Lower lobe of right lung (tissue), 2 donors: Measurements from ENCODE around the gene ZFAND3. TPM values are rescaled to one million over a fixed set of nuclear protein-coding genes. Genes with fewer than 3 reads are reported as not detected.
"Not testable (repeated sequence)": the region's sequence is repeated elsewhere in the genome, so short reads cannot be mapped to it uniquely, and the experiment has no call there.

Experiments
- ATAC-seq, 2 donors: fragments of 200-7000 bp; cut with Tn5 transposase; one replicate each; pipeline ENCODE4 v1.9.1; 2020 to 2022; ENCODE audit warnings: mild to moderate bottlenecking in 2 of 2, moderate library complexity in 2 of 2
- DNase-seq: peaks from one replicate; pipeline ENCODE4 v3.0.0-alpha.2; 2020
- H3K27ac ChIP-seq: fragments of 200-600 bp; one replicate; pipeline ENCODE4 v1.8.0; 2022
- H3K27me3 ChIP-seq: fragments of 200-600 bp; one replicate; pipeline ENCODE4 v1.8.0; 2022; ENCODE audit warnings: low read depth
- H3K36me3 ChIP-seq: fragments of 200-600 bp; one replicate; pipeline ENCODE4 v1.8.0; 2022; ENCODE audit warnings: mild to moderate bottlenecking
- H3K4me1 ChIP-seq: fragments of 200-600 bp; one replicate; pipeline ENCODE4 v1.8.0; 2022
- H3K4me3 ChIP-seq: fragments of 200-600 bp; one replicate; pipeline ENCODE4 v1.8.0; 2022; ENCODE audit warnings: mild to moderate bottlenecking
- H3K9me3 ChIP-seq: fragments of 200-600 bp; one replicate; pipeline ENCODE4 v1.8.0; 2022
- intact Hi-C: fragments of 100-400 bp; cut with DNase I; formaldehyde crosslinking; loops from one replicate; pipeline ENCODE4 v1.11.0; 2022
- total RNA-seq: library from RNA; stranded (reverse); fragmentation: NEBNext Ultra II Directional; extraction: Animal tissue kit (Norgen Biotek cat#: 25700); gene quantifications from one replicate; pipeline ENCODE4 v1.2.1, GENCODE V29; 2021
- TF ChIP-seq, protein P1 (sequence below): fragments of 200-600 bp; IDR thresholded peaks from one replicate; pipeline ENCODE4 v1.8.0; 2022; ENCODE audit warnings: antibody characterized with exemption, mild to moderate bottlenecking
- donor health status: DM: no; HTN: yes; CAD: no; lungs with severe emphysema.

The ZFAND3 gene
- total RNA-seq, 1 donor from 2014 or later = 83.3 TPM

DNA sequence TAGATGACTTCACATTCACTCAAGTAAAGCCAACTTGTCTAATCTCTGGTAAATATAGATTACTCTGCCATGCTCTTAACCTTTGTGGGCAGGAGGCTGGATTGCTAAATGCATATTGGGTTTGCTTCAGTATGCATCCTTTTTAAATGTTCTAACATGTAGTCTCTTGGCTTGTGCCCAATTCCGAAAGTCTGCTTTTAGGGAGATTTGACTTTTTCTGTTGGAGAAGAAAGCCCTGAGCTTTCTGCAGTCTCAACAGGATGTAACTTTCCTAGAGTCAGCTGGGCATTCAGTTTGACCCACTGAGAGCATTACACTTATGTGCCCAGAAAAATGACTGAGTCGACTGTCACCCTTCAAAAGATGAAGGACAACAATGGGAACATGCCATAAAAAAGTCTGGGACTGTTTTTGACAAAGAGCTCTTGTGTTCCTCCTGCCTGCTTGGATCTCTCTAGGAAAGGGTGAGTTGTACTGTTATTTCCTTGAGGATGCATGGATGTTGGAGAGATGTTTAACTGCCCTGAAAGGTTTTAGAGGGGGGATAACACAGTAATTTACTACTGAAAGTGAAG is 299.4 kb downstream of the ZFAND3 start:
- no peak overlapping the region for H3K27ac ChIP-seq
- no peak overlapping the region for H3K4me3 ChIP-seq
- ATAC-seq = no peak
- H3K36me3 ChIP-seq = peaks cover 40% of the 10 kb centered on the region
- H3K27me3 ChIP-seq = no peaks in the 10 kb centered on the region
- no peaks in the 10 kb centered on the region for H3K9me3 ChIP-seq
- TF ChIP-seq, protein P1, sequence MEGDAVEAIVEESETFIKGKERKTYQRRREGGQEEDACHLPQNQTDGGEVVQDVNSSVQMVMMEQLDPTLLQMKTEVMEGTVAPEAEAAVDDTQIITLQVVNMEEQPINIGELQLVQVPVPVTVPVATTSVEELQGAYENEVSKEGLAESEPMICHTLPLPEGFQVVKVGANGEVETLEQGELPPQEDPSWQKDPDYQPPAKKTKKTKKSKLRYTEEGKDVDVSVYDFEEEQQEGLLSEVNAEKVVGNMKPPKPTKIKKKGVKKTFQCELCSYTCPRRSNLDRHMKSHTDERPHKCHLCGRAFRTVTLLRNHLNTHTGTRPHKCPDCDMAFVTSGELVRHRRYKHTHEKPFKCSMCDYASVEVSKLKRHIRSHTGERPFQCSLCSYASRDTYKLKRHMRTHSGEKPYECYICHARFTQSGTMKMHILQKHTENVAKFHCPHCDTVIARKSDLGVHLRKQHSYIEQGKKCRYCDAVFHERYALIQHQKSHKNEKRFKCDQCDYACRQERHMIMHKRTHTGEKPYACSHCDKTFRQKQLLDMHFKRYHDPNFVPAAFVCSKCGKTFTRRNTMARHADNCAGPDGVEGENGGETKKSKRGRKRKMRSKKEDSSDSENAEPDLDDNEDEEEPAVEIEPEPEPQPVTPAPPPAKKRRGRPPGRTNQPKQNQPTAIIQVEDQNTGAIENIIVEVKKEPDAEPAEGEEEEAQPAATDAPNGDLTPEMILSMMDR = no peak
- intact Hi-C loops = no loop called here
- no peak for DNase-seq
- H3K4me1 ChIP-seq = peaks cover 8% of the 10 kb centered on the region

DNA sequence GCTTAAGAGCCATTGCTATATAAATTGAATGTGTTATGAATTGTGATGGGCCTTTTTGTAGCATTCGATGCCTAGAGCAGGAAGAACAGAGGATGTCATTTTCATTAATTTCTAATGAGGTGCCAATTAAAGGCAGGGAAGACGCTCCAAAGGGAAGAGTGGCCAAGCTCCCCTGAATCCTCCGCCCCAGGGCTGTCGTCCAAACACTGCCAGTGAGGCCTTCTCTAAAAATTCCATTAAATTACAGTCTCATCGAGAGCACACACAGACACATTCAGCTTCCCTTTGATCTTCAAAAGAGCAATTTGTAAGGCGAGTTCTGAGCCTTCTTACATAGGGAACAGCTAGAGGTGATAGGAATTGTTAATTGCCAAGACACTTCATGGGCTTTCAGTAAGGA is 300.0 kb downstream of the ZFAND3 start:
- no peaks in the 10 kb centered on the region for H3K27me3 ChIP-seq
- no peak overlapping the region for H3K27ac ChIP-seq
- DNase-seq = no peak
- H3K36me3 ChIP-seq = peaks cover 40% of the 10 kb centered on the region
- TF ChIP-seq, protein P1 = no peak
- no peaks in the 10 kb centered on the region for H3K9me3 ChIP-seq
- H3K4me3 ChIP-seq = no peak overlapping the region
- ATAC-seq = no peak
- intact Hi-C loops = no loop called here
- H3K4me1 ChIP-seq = peaks cover 8% of the 10 kb centered on the region

DNA sequence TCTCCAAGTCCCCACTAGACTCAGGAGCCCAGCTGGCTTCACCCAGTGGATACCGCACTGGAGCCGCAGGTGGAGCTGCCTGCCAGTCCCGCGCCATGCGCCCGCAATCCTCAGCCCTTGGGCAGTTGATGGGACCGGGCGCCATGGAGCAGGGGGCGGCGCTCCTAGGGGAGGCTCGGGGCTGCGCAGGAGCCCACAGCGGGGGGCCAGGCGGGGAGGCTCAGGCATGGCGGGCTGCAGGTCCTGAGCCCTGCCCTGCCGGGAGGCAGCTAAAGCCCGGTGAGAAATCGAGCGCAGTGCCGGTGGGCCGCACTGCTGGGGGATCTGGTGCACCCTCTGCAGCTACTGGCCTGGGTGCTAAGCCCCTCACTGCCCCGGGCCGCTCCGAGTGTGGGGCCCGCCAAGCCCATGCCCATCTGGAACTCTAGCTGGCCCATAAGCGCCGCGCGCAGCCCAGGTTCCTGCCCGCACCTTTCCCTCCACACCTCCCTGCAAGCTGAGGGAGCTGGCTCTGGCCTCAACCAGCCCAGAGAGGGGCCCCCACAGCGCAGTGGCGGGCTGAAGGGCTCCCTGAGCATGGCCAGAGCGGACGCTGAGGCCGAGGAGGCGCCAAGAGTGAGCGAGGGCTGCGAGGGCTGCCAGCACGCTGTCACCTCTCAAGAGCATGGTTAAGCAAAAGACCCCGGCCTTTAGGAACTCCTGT is 304.8 kb downstream of the ZFAND3 start:
- H3K4me3 ChIP-seq, H3K4me1 ChIP-seq, intact Hi-C loops, H3K9me3 ChIP-seq, DNase-seq, ATAC-seq, H3K27me3 ChIP-seq, H3K27ac ChIP-seq, H3K36me3 ChIP-seq: not testable (repeated sequence)

DNA sequence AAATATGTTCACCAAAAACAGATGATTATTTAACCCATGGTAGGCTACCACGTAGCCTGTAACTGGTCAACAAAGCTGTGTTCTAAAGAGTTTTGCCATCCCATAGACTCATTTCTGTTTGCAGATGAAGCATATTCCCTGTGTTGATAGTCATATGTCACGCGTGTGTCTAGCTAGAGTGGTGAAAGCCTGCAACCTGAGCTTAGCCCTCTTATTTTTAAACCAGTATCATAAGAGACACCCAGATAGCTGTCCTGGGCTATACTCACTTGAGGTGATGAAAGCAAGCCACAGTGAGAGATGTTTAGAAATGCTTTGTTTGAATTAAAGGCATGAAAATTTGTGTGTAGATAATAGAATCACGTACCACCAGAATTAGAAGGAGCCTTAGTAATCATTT is 307.8 kb downstream of the ZFAND3 start:
- intact Hi-C loops = no loop called here
- Histone ChIP-seq H3K36me3 (no peaks in the 10 kb centered on the region), H3K4me1 (no peaks in the 10 kb centered on the region), H3K9me3 (no peaks in the 10 kb centered on the region), H3K27ac (no peak overlapping the region), H3K27me3 (no peaks in the 10 kb centered on the region), H3K4me3 (no peak overlapping the region)
- DNase-seq = no peak
- TF ChIP-seq, protein P1 = no peak
- ATAC-seq = no peak

DNA sequence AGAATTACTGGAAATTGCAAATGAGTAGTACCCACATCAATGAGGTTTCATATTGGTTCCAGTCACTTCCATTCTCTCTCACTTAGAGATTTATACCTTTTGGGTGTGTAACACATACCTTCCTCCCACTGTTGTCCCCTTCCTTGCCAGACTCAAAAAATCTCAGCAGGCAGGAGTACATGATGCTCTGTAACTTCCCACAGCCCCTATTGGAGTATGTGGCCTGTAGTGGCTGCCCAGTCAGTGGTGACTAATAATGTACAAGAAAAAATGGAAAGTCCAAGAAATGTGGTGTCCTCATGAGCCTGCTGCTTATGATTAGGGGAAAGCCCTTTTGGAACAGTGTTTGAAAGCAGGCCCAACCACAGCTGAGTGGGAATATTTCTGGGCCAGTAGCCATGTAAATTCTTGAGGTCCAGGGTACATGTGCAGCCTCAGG is 312.0 kb downstream of the ZFAND3 start:
- no peaks in the 10 kb centered on the region for H3K9me3 ChIP-seq
- DNase-seq = no peak
- no peak overlapping the region for H3K4me3 ChIP-seq
- peaks cover 8% of the 10 kb centered on the region for H3K4me1 ChIP-seq
- TF ChIP-seq, protein P1 = no peak
- no peaks in the 10 kb centered on the region for H3K27me3 ChIP-seq
- no peaks in the 10 kb centered on the region for H3K36me3 ChIP-seq
- peak; percentile 44 to 63 for ATAC-seq
- intact Hi-C loops = no loop called here
- no peak overlapping the region for H3K27ac ChIP-seq
